ENCODE results near the gene IGF2BP3.
"Not testable (repeated sequence)": the region's sequence is repeated elsewhere in the genome, so short reads cannot be mapped to it uniquely, and the experiment has no call there.

The IGF2BP3 gene

GRCh38 chr7:23419845-23420244 lies 50.4 kb downstream of the IGF2BP3 start:
- ATAC-seq = peak in 1 of 2 donors; percentile 48

GRCh38 chr7:23419160-23419559 lies 51.1 kb downstream of the IGF2BP3 start:
- ATAC-seq = no peak

GRCh38 chr7:23418046-23418445 lies 52.2 kb downstream of the IGF2BP3 start:
- peak in 1 of 2 donors; percentile 43 for ATAC-seq

- no peak for ATAC-seq
These were observed 55.1 kb downstream of the IGF2BP3 start for GRCh38 chr7:23415198-23415597.

- ATAC-seq = peak; percentile 38 to 59
These were observed 59.7 kb downstream of the IGF2BP3 start for GRCh38 chr7:23410446-23411183.

- ATAC-seq = not testable (repeated sequence)
These were observed 63.7 kb downstream of the IGF2BP3 start for GRCh38 chr7:23406564-23406963.

- ATAC-seq = peak; percentile 49 to 52
These were observed 65.1 kb downstream of the IGF2BP3 start for GRCh38 chr7:23405240-23405618.

- ATAC-seq = peak; percentile 89
These were observed 65.6 kb downstream of the IGF2BP3 start for GRCh38 chr7:23404546-23405239.

- ATAC-seq = peak in 1 of 2 donors; percentile 15
These were observed 66.3 kb downstream of the IGF2BP3 start for GRCh38 chr7:23403970-23404369.

GRCh38 chr7:23398090-23398489 lies 72.2 kb downstream of the IGF2BP3 start:
- not testable (repeated sequence) for ATAC-seq

GRCh38 chr7:23397241-23397640 lies 73.0 kb downstream of the IGF2BP3 start:
- ATAC-seq = no peak

GRCh38 chr7:23396222-23397015 lies 73.9 kb downstream of the IGF2BP3 start:
- ATAC-seq = no peak

- no peak for ATAC-seq
These were observed 75.7 kb downstream of the IGF2BP3 start for GRCh38 chr7:23394488-23395171.

GRCh38 chr7:23393636-23394035 lies 76.7 kb downstream of the IGF2BP3 start:
- ATAC-seq = no peak

GRCh38 chr7:23389701-23390100 lies 80.6 kb downstream of the IGF2BP3 start:
- no peak for ATAC-seq

GRCh38 chr7:23387583-23387982 lies 82.7 kb downstream of the IGF2BP3 start:
- no peak for ATAC-seq

- no peak for ATAC-seq
These were observed 85.2 kb downstream of the IGF2BP3 start for GRCh38 chr7:23385140-23385539.

GRCh38 chr7:23383225-23383624 lies 87.1 kb downstream of the IGF2BP3 start:
- ATAC-seq = no peak

GRCh38 chr7:23380961-23381360 lies 89.3 kb downstream of the IGF2BP3 start:
- no peak for ATAC-seq

GRCh38 chr7:23380556-23380955 lies 89.7 kb downstream of the IGF2BP3 start:
- ATAC-seq = no peak

GRCh38 chr7:23378996-23379395 lies 91.3 kb downstream of the IGF2BP3 start:
- no peak for ATAC-seq

GRCh38 chr7:23377134-23377533 lies 93.2 kb downstream of the IGF2BP3 start:
- peak; percentile 50 to 54 for ATAC-seq

All from activated CD4-positive, CD25-positive, alpha-beta regulatory T cell treated with anti-CD3 and anti-CD28 coated beads, Interleukin-2, amount 50 U/mL, for 24 hours (primary cell).